Hepatic stellate cell (primary cell): ENCODE results near the gene CHCHD3.
"Not testable (repeated sequence)": the region's sequence is repeated elsewhere in the genome, so short reads cannot be mapped to it uniquely, and the experiment has no call there.

Experiments
- DNase-seq: peaks from one replicate; pipeline ENCODE4 v3.0.0; 2011; ENCODE audit warnings: low spot score

CHCHD3 gene

GRCh38 chr7:133044722-133045473 lies 37.0 kb downstream of the CHCHD3 start:
- DNase-seq, result no peak

- DNase-seq, result no peak
Measured at GRCh38 chr7:133040674-133041073, 41.2 kb downstream of the CHCHD3 start.

- DNase-seq, result no peak
Measured at GRCh38 chr7:133040178-133040577, 41.7 kb downstream of the CHCHD3 start.

GRCh38 chr7:133039614-133040013 lies 42.3 kb downstream of the CHCHD3 start:
- no peak for DNase-seq

GRCh38 chr7:133036289-133036688 lies 45.6 kb downstream of the CHCHD3 start:
- no peak for DNase-seq

GRCh38 chr7:133035240-133035639 lies 46.6 kb downstream of the CHCHD3 start:
- DNase-seq, result not testable (repeated sequence)

- DNase-seq, result no peak
Measured at GRCh38 chr7:133030346-133030745, 51.5 kb downstream of the CHCHD3 start.

GRCh38 chr7:133029463-133029862 lies 52.4 kb downstream of the CHCHD3 start:
- DNase-seq, result no peak

- DNase-seq, result no peak
Measured at GRCh38 chr7:133027397-133027796, 54.5 kb downstream of the CHCHD3 start.

- DNase-seq, result no peak
Measured at GRCh38 chr7:133026210-133026859, 55.6 kb downstream of the CHCHD3 start.

GRCh38 chr7:133025056-133025455 lies 56.8 kb downstream of the CHCHD3 start:
- DNase-seq, result no peak

GRCh38 chr7:133024596-133024995 lies 57.3 kb downstream of the CHCHD3 start:
- DNase-seq, result no peak

- DNase-seq, result no peak
Measured at GRCh38 chr7:133023370-133024071, 58.4 kb downstream of the CHCHD3 start.

- no peak for DNase-seq
Measured at GRCh38 chr7:133022661-133023060, 59.2 kb downstream of the CHCHD3 start.

- DNase-seq, result no peak
Measured at GRCh38 chr7:133021196-133021595, 60.7 kb downstream of the CHCHD3 start.

GRCh38 chr7:133020496-133020895 lies 61.4 kb downstream of the CHCHD3 start:
- no peak for DNase-seq

GRCh38 chr7:133019590-133019989 lies 62.3 kb downstream of the CHCHD3 start:
- no peak for DNase-seq

- no peak for DNase-seq
Measured at GRCh38 chr7:133016604-133017003, 65.3 kb downstream of the CHCHD3 start.

- DNase-seq, result no peak
Measured at GRCh38 chr7:133015888-133016287, 66.0 kb downstream of the CHCHD3 start.

GRCh38 chr7:133011746-133012145 lies 70.1 kb downstream of the CHCHD3 start:
- DNase-seq, result no peak

- no peak for DNase-seq
Measured at GRCh38 chr7:133009426-133010252, 72.3 kb downstream of the CHCHD3 start.

GRCh38 chr7:133007961-133008360 lies 73.9 kb downstream of the CHCHD3 start:
- DNase-seq, result no peak
